MM.1S (cell line): ENCODE results near the gene SEC11C.
A peak's percentile ranks its signal among the peaks of the same experiment; 100 is the strongest.

Experiments used
- DNase-seq: peaks from one replicate; pipeline ENCODE4 v3.0.0-alpha.2; 2015
- H2AFZ ChIP-seq: fragments of 300-600 bp; sonication (generic); 2 replicates; pipeline ENCODE4 v1.6.0; 2016; ENCODE audit warnings: antibody characterized with exemption, low read length
- H3F3A ChIP-seq: fragments of 300-600 bp; sonication (generic); 2 replicates; pipeline ENCODE4 v1.6.1; 2016; ENCODE audit warnings: mild to moderate bottlenecking, antibody characterized with exemption, low read length, moderate library complexity, mixed read lengths; ENCODE audit not compliant: insufficient read depth
- H3K27ac ChIP-seq: fragments of 300-600 bp; sonication (generic); 2 replicates; pipeline ENCODE4 v1.5.1; 2016; ENCODE audit warnings: mild to moderate bottlenecking, low read length
- H3K27me3 ChIP-seq: fragments of 300-600 bp; sonication (generic); replicated peaks from 2 replicates; pipeline ENCODE4 v1.6.0; 2016; ENCODE audit warnings: low read length; ENCODE audit not compliant: insufficient read depth
- H3K36me3 ChIP-seq: fragments of 300-600 bp; sonication (generic); replicated peaks from 2 replicates; pipeline ENCODE4 v1.6.1; 2016; ENCODE audit warnings: mild to moderate bottlenecking, low read length, mixed read lengths; ENCODE audit not compliant: insufficient read depth
- H3K4me1 ChIP-seq: fragments of 300-600 bp; sonication (generic); 2 replicates; pipeline ENCODE4 v1.6.1; 2016; ENCODE audit warnings: low read length, mixed read lengths
- H3K4me2 ChIP-seq: fragments of 300-600 bp; sonication (generic); 2 replicates; pipeline ENCODE4 v1.6.0; 2016; ENCODE audit warnings: low read depth, low read length
- H3K4me3 ChIP-seq: fragments of 300-600 bp; sonication (generic); 2 replicates; pipeline ENCODE4 v1.5.1; 2016; ENCODE audit warnings: low read length, mixed read lengths
- H3K79me2 ChIP-seq: fragments of 300-600 bp; sonication (generic); 2 replicates; pipeline ENCODE4 v1.6.1; 2016; ENCODE audit warnings: mixed run types, low read length, mixed read lengths
- H3K9ac ChIP-seq: fragments of 300-600 bp; sonication (generic); 2 replicates; pipeline ENCODE4 v1.6.1; 2016; ENCODE audit warnings: low read length, mixed read lengths
- H3K9me2 ChIP-seq: fragments of 300-600 bp; sonication (generic); replicated peaks from 2 replicates; pipeline ENCODE4 v1.6.1; 2016; ENCODE audit warnings: mild to moderate bottlenecking, low read length, mixed read lengths; ENCODE audit not compliant: insufficient read depth
- H3K9me3 ChIP-seq: fragments of 300-600 bp; sonication (generic); replicated peaks from 2 replicates; pipeline ENCODE4 v1.6.1; 2016; ENCODE audit warnings: mild to moderate bottlenecking, low read length, mixed read lengths; ENCODE audit not compliant: insufficient read depth
- H4K20me1 ChIP-seq: fragments of 300-600 bp; sonication (generic); 2 replicates; pipeline ENCODE4 v1.6.1; 2016; ENCODE audit warnings: mild to moderate bottlenecking, low read length, moderate library complexity, mixed read lengths; ENCODE audit not compliant: insufficient read depth
- EZH2 ChIP-seq: fragments of 300-600 bp; sonication (generic); optimal IDR thresholded peaks from 2 replicates; pipeline ENCODE3; 2017; ENCODE audit warnings: low read depth, mild to moderate bottlenecking, antibody characterized with exemption, low read length, mixed read lengths
- EZH2phosphoT487 ChIP-seq: fragments of 300-600 bp; sonication (generic); IDR thresholded peaks from 2 replicates; pipeline ENCODE4 v1.6.1; 2018; ENCODE audit warnings: antibody characterized with exemption, low read length
- TF ChIP-seq, protein P1 (sequence below): fragments of 300-600 bp; sonication (generic); IDR thresholded peaks from 2 replicates; pipeline ENCODE4 v1.5.1; 2016; ENCODE audit warnings: antibody characterized with exemption, low read length, mixed read lengths

SEC11C gene

DNA sequence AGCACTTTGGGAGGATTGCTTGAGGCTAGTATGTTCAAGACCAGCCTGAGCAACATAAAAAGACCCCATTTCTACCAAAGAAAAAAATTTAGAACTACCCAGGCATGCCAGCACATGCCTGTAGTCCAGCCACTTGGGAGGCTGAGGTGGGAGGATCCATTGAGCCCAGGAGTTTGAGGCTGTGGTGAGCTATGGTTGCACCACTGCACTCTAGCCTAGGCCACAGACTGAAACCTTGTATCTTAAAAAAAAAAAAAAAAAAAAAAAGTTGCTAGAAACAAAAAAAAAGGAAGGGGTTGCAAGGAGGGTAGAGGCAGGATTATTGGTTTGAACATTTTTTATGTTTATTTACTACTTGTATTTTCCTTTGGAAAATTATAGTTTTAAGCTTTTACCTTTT is 4.8 kb downstream of the SEC11C start:
- peak overlapping the region; percentile 67 for H3K4me2 ChIP-seq
- H4K20me1 ChIP-seq, result peaks cover 43% of the 10 kb centered on the region
- no peak for DNase-seq
- H3K79me2 ChIP-seq, result peaks cover 99% of the 10 kb centered on the region
- no peaks in the 10 kb centered on the region for H3K27me3 ChIP-seq
- H3K4me1 ChIP-seq, result peaks cover 34% of the 10 kb centered on the region
- H3K9me2 ChIP-seq, result no peaks in the 10 kb centered on the region
- H3K27ac ChIP-seq, result peak overlapping the region; percentile 91; the same call in 1 of the 2 replicates
- H3F3A ChIP-seq, result peaks cover 33% of the 10 kb centered on the region
- no peak for TF ChIP-seq EZH2phosphoT487
- no peak for TF ChIP-seq EZH2
- TF ChIP-seq, protein P1, sequence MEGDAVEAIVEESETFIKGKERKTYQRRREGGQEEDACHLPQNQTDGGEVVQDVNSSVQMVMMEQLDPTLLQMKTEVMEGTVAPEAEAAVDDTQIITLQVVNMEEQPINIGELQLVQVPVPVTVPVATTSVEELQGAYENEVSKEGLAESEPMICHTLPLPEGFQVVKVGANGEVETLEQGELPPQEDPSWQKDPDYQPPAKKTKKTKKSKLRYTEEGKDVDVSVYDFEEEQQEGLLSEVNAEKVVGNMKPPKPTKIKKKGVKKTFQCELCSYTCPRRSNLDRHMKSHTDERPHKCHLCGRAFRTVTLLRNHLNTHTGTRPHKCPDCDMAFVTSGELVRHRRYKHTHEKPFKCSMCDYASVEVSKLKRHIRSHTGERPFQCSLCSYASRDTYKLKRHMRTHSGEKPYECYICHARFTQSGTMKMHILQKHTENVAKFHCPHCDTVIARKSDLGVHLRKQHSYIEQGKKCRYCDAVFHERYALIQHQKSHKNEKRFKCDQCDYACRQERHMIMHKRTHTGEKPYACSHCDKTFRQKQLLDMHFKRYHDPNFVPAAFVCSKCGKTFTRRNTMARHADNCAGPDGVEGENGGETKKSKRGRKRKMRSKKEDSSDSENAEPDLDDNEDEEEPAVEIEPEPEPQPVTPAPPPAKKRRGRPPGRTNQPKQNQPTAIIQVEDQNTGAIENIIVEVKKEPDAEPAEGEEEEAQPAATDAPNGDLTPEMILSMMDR, result no peak
- H3K9ac ChIP-seq, result peak overlapping the region; percentile 99; the same call in 1 of the 2 replicates
- no peaks in the 10 kb centered on the region for H3K9me3 ChIP-seq
- peak overlapping the region; percentile 98; the same call in 1 of the 2 replicates for H3K4me3 ChIP-seq
- H2AFZ ChIP-seq, result no peak overlapping the region
- H3K36me3 ChIP-seq, result peaks cover 12% of the 10 kb centered on the region; the same call in 1 of the 2 replicates

GRCh38 chr18:59145055-59145454 is 5.4 kb downstream of the SEC11C start:
- H3K79me2 ChIP-seq, result peaks cover 100% of the 10 kb centered on the region
- TF ChIP-seq EZH2phosphoT487 (no peak), EZH2 (no peak)
- TF ChIP-seq, protein P1, result no peak
- peaks cover 17% of the 10 kb centered on the region; the same call in 1 of the 2 replicates for H3K36me3 ChIP-seq
- H3K27me3 ChIP-seq, result no peaks in the 10 kb centered on the region
- H3K9me2 ChIP-seq, result no peaks in the 10 kb centered on the region
- no peak overlapping the region for H3K9ac ChIP-seq
- no peak overlapping the region for H3K4me3 ChIP-seq
- no peak overlapping the region for H2AFZ ChIP-seq
- peak overlapping the region; percentile 67; the same call in 1 of the 2 replicates for H3K4me2 ChIP-seq
- no peak overlapping the region for H3K27ac ChIP-seq
- peaks cover 34% of the 10 kb centered on the region for H3K4me1 ChIP-seq
- DNase-seq, result no peak
- H3F3A ChIP-seq, result peaks cover 33% of the 10 kb centered on the region
- no peaks in the 10 kb centered on the region for H3K9me3 ChIP-seq
- H4K20me1 ChIP-seq, result peaks cover 44% of the 10 kb centered on the region

- Histone ChIP-seq H3K9ac (no peak overlapping the region), H3K27me3 (no peaks in the 10 kb centered on the region), H4K20me1 (peaks cover 44% of the 10 kb centered on the region), H3K9me2 (no peaks in the 10 kb centered on the region), H3K4me3 (no peak overlapping the region), H3K4me1 (peaks cover 34% of the 10 kb centered on the region), H3K9me3 (no peaks in the 10 kb centered on the region), H3K36me3 (peaks cover 37% of the 10 kb centered on the region), H3K4me2 (no peak overlapping the region), H2AFZ (no peak overlapping the region), H3F3A (peaks cover 6% of the 10 kb centered on the region), H3K27ac (no peak overlapping the region; the same call in 1 of the 2 replicates), H3K79me2 (peaks cover 95% of the 10 kb centered on the region)
- DNase-seq, result no peak
- no peak for TF ChIP-seq EZH2phosphoT487
- no peak for TF ChIP-seq EZH2
- TF ChIP-seq, protein P1, result no peak
These were observed 8.5 kb downstream of the SEC11C start for GRCh38 chr18:59148192-59148591.
